Gastrocnemius medialis (tissue), 4 donors: ENCODE results near the gene SRBD1.

Experiments used
- POLR2A ChIP-seq, 2 donors: fragments of 450-650 bp; IDR thresholded peaks; one replicate each; pipeline ENCODE4 v1.6.1; 2017; ENCODE audit warnings: antibody characterized with exemption in 2 of 2, mild to moderate bottlenecking in 2 of 2, moderate library complexity in 2 of 2
- TF ChIP-seq, protein P1 (sequence below), 5 experiments: fragments of 450-650 bp in 3 of 5; fragments of 200-600 bp in 2 of 5; sonication (generic) in 2 of 5; IDR thresholded peaks in 4 of 5; conservative IDR thresholded peaks in 1 of 5; 1 replicate in 4 of 5; 2 replicates in 1 of 5; pipeline ENCODE4 v1.5.1; 2016 to 2019; ENCODE audit warnings: antibody characterized with exemption in 5 of 5, mild to moderate bottlenecking in 3 of 5, moderate library complexity in 3 of 5

DNA sequence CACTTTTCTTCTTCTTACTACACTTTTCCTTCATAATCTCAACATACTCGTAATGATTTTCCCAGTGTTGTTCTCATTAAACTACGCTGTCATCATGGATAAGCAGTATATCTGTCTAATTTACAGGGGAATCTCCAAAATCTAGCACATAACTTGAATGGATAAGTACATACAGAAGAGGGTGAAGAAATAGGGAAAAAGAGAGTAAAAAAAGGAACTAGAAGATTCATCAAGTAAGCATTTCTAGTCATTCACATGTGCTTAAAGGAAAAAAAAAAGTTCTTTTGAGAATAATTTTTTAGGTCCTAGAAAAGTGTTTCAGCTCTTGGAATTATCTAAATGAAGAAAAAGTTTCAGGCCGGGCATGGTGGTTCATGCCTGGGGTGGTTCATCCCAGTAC is 51.6 kb downstream of the SRBD1 start:
- TF ChIP-seq, protein P1, sequence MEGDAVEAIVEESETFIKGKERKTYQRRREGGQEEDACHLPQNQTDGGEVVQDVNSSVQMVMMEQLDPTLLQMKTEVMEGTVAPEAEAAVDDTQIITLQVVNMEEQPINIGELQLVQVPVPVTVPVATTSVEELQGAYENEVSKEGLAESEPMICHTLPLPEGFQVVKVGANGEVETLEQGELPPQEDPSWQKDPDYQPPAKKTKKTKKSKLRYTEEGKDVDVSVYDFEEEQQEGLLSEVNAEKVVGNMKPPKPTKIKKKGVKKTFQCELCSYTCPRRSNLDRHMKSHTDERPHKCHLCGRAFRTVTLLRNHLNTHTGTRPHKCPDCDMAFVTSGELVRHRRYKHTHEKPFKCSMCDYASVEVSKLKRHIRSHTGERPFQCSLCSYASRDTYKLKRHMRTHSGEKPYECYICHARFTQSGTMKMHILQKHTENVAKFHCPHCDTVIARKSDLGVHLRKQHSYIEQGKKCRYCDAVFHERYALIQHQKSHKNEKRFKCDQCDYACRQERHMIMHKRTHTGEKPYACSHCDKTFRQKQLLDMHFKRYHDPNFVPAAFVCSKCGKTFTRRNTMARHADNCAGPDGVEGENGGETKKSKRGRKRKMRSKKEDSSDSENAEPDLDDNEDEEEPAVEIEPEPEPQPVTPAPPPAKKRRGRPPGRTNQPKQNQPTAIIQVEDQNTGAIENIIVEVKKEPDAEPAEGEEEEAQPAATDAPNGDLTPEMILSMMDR (IDR thresholded peaks at IDR 0.05 in 4 of 5, conservative IDR thresholded peaks at IDR 0.05 in 1 of 5) = no peak
- no peak for TF ChIP-seq POLR2A (IDR thresholded peaks at IDR 0.05)
